IMR-90 (cell line): ENCODE measurements around the gene TMEM252. TPM values are rescaled to one million over a fixed set of nuclear protein-coding genes. Genes with fewer than 3 reads are reported as not detected.

Source experiments
- ATAC-seq: fragments of 200-7000 bp; cut with Tn5 transposase; 2 replicates; pipeline ENCODE4 v1.9.1; 2020; ENCODE audit warnings: low read depth, mild to moderate bottlenecking, moderate library complexity
- BruUV-seq: library from RNA; stranded (reverse); fragments of 400-500 nt; replicated peaks from 2 replicates; lab custom pipeline; 2021; lab: Mats Ljungman, UMichigan
- CTCF ChIA-PET: fragments of 300-600 bp; formaldehyde crosslinking; extraction: SDS; loops from one replicate; lab custom pipeline; 2021; ENCODE audit warnings: antibody characterized with exemption; lab: Yijun Ruan, JAX
- POLR2A ChIA-PET: fragments of 300-600 bp; sonication (Branson Sonifier 250); formaldehyde crosslinking; loops from one replicate; lab custom pipeline; 2022; ENCODE audit warnings: antibody characterized with exemption; ENCODE audit not compliant: unreplicated experiment; lab: Charles Lee
- DNase-seq: peaks from one replicate; pipeline ENCODE4 v3.0.0; 2013
- H2AFZ ChIP-seq: replicated peaks from 2 replicates; pipeline ENCODE3; 2013; ENCODE audit warnings: low read length, mild to moderate bottlenecking; ENCODE audit not compliant: poor library complexity
- H2AK5ac ChIP-seq: 2 replicates; pipeline ENCODE4 v1.6.1; 2013; ENCODE audit warnings: low read depth, low read length, inconsistent platforms
- H2AK9ac ChIP-seq: replicated peaks from 2 replicates; pipeline ENCODE3; 2013; ENCODE audit warnings: mild to moderate bottlenecking, low read depth, low read length, moderate library complexity; ENCODE audit not compliant: poor library complexity
- H2BK120ac ChIP-seq: 2 replicates; pipeline ENCODE4 v1.6.1; 2013; ENCODE audit warnings: low read depth, low read length, inconsistent platforms
- H2BK15ac ChIP-seq: 3 replicates; pipeline ENCODE4 v1.6.1; 2013; ENCODE audit warnings: low read depth, low read length, inconsistent platforms
- H2BK20ac ChIP-seq: 2 replicates; pipeline ENCODE4 v1.6.1; 2013; ENCODE audit warnings: low read depth, mild to moderate bottlenecking, inconsistent platforms, low read length, moderate library complexity
- H2BK5ac ChIP-seq: 2 replicates; pipeline ENCODE4 v1.6.1; 2013; ENCODE audit warnings: mild to moderate bottlenecking, low read depth, low read length, inconsistent platforms; ENCODE audit not compliant: poor library complexity, severe bottlenecking
- H3K14ac ChIP-seq: replicated peaks from 2 replicates; pipeline ENCODE4 v1.6.1; 2013; ENCODE audit warnings: low read depth, low read length, inconsistent platforms
- H3K18ac ChIP-seq: 2 replicates; pipeline ENCODE4 v1.6.1; 2013; ENCODE audit warnings: low read depth, low read length, control low read depth
- H3K23ac ChIP-seq: 2 replicates; pipeline ENCODE4 v1.6.1; 2013; ENCODE audit warnings: low read depth, low read length, inconsistent platforms
- H3K27ac ChIP-seq: 2 replicates; pipeline ENCODE4 v1.5.1; 2013; ENCODE audit warnings: mild to moderate bottlenecking, control low read depth, low read length; ENCODE audit not compliant: insufficient read depth
- H3K27me3 ChIP-seq: 2 replicates; pipeline ENCODE4 v1.6.1; 2013; ENCODE audit warnings: low read length; ENCODE audit not compliant: control insufficient read depth, insufficient read depth
- H3K36me3 ChIP-seq: 2 replicates; pipeline ENCODE4 v1.6.1; 2013; ENCODE audit warnings: low read length, mixed read lengths; ENCODE audit not compliant: control insufficient read depth, insufficient read depth
- H3K4ac ChIP-seq: 2 replicates; pipeline ENCODE4 v1.6.1; 2013; ENCODE audit warnings: low read depth, low read length, inconsistent platforms
- H3K4me1 ChIP-seq: 2 replicates; pipeline ENCODE4 v1.6.1; 2013; ENCODE audit warnings: low read length, mixed read lengths; ENCODE audit not compliant: control insufficient read depth, insufficient read depth
- H3K4me2 ChIP-seq: 2 replicates; pipeline ENCODE4 v1.6.1; 2013; ENCODE audit warnings: low read depth, mild to moderate bottlenecking, control low read depth, low read length, moderate library complexity
- H3K4me3 ChIP-seq: 2 replicates; pipeline ENCODE4 v1.5.1; 2013; ENCODE audit warnings: low read depth, mild to moderate bottlenecking, control low read depth, low read length, moderate library complexity; ENCODE audit not compliant: insufficient read depth
- H3K56ac ChIP-seq: 2 replicates; pipeline ENCODE4 v1.6.1; 2013; ENCODE audit warnings: low read length, inconsistent platforms; ENCODE audit not compliant: insufficient read depth; ENCODE audit errors: extremely low read depth
- H3K79me1 ChIP-seq, 2 experiments: 2 replicates each; pipeline ENCODE4 v1.6.1; 2013; ENCODE audit warnings: low read length in 2 of 2, inconsistent platforms in 1 of 2, low read depth in 1 of 2
- H3K9ac ChIP-seq: 2 replicates; pipeline ENCODE4 v1.6.1; 2013; ENCODE audit warnings: low read depth, low read length, control low read depth
- H3K9me1 ChIP-seq: 2 replicates; pipeline ENCODE4 v1.6.1; 2013; ENCODE audit warnings: low read length, inconsistent platforms; ENCODE audit not compliant: insufficient read depth
- H3K9me3 ChIP-seq: 2 replicates; pipeline ENCODE4 v1.6.1; 2013; ENCODE audit warnings: low read length; ENCODE audit not compliant: control insufficient read depth, insufficient read depth
- H4K20me1 ChIP-seq: 2 replicates; pipeline ENCODE4 v1.6.1; 2013; ENCODE audit warnings: low read length, inconsistent platforms; ENCODE audit not compliant: insufficient read depth
- H4K5ac ChIP-seq: 2 replicates; pipeline ENCODE4 v1.6.1; 2013; ENCODE audit warnings: mild to moderate bottlenecking, low read depth, low read length, control low read depth
- H4K8ac ChIP-seq, 2 experiments: 2 replicates each; pipeline ENCODE4 v1.6.1; 2013; ENCODE audit warnings: low read depth in 2 of 2, low read length in 2 of 2, control low read depth in 1 of 2, inconsistent platforms in 1 of 2
- H4K91ac ChIP-seq: 2 replicates; pipeline ENCODE4 v1.6.1; 2013; ENCODE audit warnings: low read depth, low read length, inconsistent platforms; ENCODE audit not compliant: insufficient read depth
- BHLHE40 ChIP-seq: fragments of 150-350 bp; IDR thresholded peaks from 2 replicates; pipeline ENCODE4 v1.6.1; 2016; ENCODE audit warnings: mild to moderate bottlenecking, low read depth, low read length
- CEBPB ChIP-seq: IDR thresholded peaks from 2 replicates; pipeline ENCODE4 v1.6.1; 2012; ENCODE audit warnings: low read depth, low read length, improper control_type of control experiment
- CHD1 ChIP-seq: IDR thresholded peaks from 2 replicates; pipeline ENCODE4 v1.6.1; 2012; ENCODE audit warnings: low read depth, low read length, improper control_type of control experiment
- CTCF ChIP-seq: conservative IDR thresholded peaks from 2 replicates; pipeline ENCODE4 v1.5.1; 2012; ENCODE audit warnings: mild to moderate bottlenecking, low read depth, low read length, improper control_type of control experiment
- MAZ ChIP-seq: IDR thresholded peaks from 2 replicates; pipeline ENCODE4 v1.6.1; 2012; ENCODE audit warnings: low read depth, mild to moderate bottlenecking, low read length, improper control_type of control experiment, moderate library complexity, borderline replicate concordance
- MXI1 ChIP-seq: IDR thresholded peaks from 2 replicates; pipeline ENCODE4 v1.6.1; 2012; ENCODE audit warnings: low read depth, mild to moderate bottlenecking, low read length, moderate library complexity, borderline replicate concordance
- NFE2L2 ChIP-seq: fragments of 150-350 bp; IDR thresholded peaks from 2 replicates; pipeline ENCODE4 v1.6.1; 2016; ENCODE audit warnings: low read depth, mild to moderate bottlenecking, low read length
- POLR2A ChIP-seq: IDR thresholded peaks from 2 replicates; pipeline ENCODE4 v1.6.1; 2012; ENCODE audit warnings: mild to moderate bottlenecking, low read depth, low read length
- RAD21 ChIP-seq: IDR thresholded peaks from 2 replicates; pipeline ENCODE4 v1.6.1; 2012; ENCODE audit warnings: low read length, improper control_type of control experiment
- RCOR1 ChIP-seq: IDR thresholded peaks from 2 replicates; pipeline ENCODE4 v1.6.1; 2012; ENCODE audit warnings: mild to moderate bottlenecking, low read length, improper control_type of control experiment; ENCODE audit not compliant: insufficient replicate concordance
- SMC3 ChIP-seq: fragments of 150-350 bp; IDR thresholded peaks from 2 replicates; pipeline ENCODE4 v1.6.1; 2016; ENCODE audit warnings: low read depth, mild to moderate bottlenecking, antibody characterized with exemption, low read length, moderate library complexity
- WGBS, 2 experiments: methylation state at CpG; one replicate each; pipeline versions ENCODE4 v1.1.5 to v1.1.7; 2013; ENCODE audit warnings: missing lambda C conversion rate in 2 of 2; ENCODE audit not compliant: insufficient read length in 1 of 2; ENCODE audit errors: extremely low coverage in 2 of 2; 5-methylcytosine and 5-hydroxymethylcytosine counted together
- dilution Hi-C: fragments of 300-500 bp; cut with HindIII; formaldehyde crosslinking; loops from one replicate; pipeline ENCODE4 v1.14.3; 2018; ENCODE audit warnings: low sequenced_read_pairs; ENCODE audit not compliant: unreplicated experiment
- in situ Hi-C: fragments of 300-500 bp; cut with MboI; formaldehyde crosslinking; loops from 3 replicates; pipeline ENCODE4 v1.14.3; 2019; ENCODE audit warnings: low sequenced_read_pairs, inconsistent platforms, mixed read lengths
- intact Hi-C: fragments of 100-400 bp; cut with micrococcal nuclease; formaldehyde crosslinking; loops from 2 replicates; pipeline ENCODE4 v1.10.0; 2022
- polyA plus RNA-seq, 3 experiments: library from polyadenylated mRNA; depleted of rRNA; stranded (reverse); fragments of >200 nt; gene quantifications; 2 replicates each; pipeline ENCODE4 v1.2.3, GENCODE V29; 2012; ENCODE audit warnings: low replicate concordance in 1 of 3
- total RNA-seq: library from RNA; depleted of rRNA; stranded (reverse); fragments of >200 nt; gene quantifications from 2 replicates; pipeline ENCODE4 v1.2.3, GENCODE V29; 2012

TMEM252 gene
- total and polyA plus RNA-seq, 2 of the 4 experiments (the other 2 are of a cell fraction), result not detected

GRCh38 chr9:68560071-68560844 lies 19.6 kb upstream of the TMEM252 start (continued):
- TF ChIP-seq CHD1 (no peak), MAZ (no peak), SMC3 (no peak)

- Histone ChIP-seq H3K9me3 (no peaks in the 10 kb centered on the region), H2BK120ac (no peak overlapping the region), H3K14ac (no peak overlapping the region), H3K27me3 (no peaks in the 10 kb centered on the region), H2AK9ac (no peak overlapping the region), H4K5ac (no peak overlapping the region), H3K23ac (no peak overlapping the region), H3K56ac (no peak overlapping the region), H2BK15ac (no peak overlapping the region), H3K36me3 (no peaks in the 10 kb centered on the region), H3K4me2 (no peak overlapping the region), H3K4me3 (no peak overlapping the region), H3K4ac (no peak overlapping the region; the same call in 1 of the 2 replicates), H2AFZ (no peak overlapping the region), H3K79me1 (no peaks in the 10 kb centered on the region), H2AK5ac (peak overlapping the region; percentile 78; the same call in 1 of the 2 replicates), H3K18ac (no peak overlapping the region), H4K91ac (no peak overlapping the region), H3K27ac (no peak overlapping the region), H3K9me1 (peaks cover 5% of the 10 kb centered on the region; the same call in 1 of the 2 replicates), H3K4me1 (peaks cover 8% of the 10 kb centered on the region; the same call in 1 of the 2 replicates), H3K9ac (no peak overlapping the region), H4K20me1 (no peaks in the 10 kb centered on the region), H2BK20ac (no peak overlapping the region), H4K8ac (no peak overlapping the region), H2BK5ac (no peak overlapping the region)
- intact Hi-C loops, result no loop called here
- ATAC-seq (no peak), DNase-seq (no peak)
- in situ Hi-C loops, result no loop called here
- BruUV-seq, result no TSS peak
- dilution Hi-C loops, result no loop called here
- TF ChIP-seq CEBPB (no peak), MXI1 (no peak), MAZ (no peak), CTCF (no peak), NFE2L2 (no peak), CHD1 (no peak), BHLHE40 (no peak), POLR2A (no peak), RCOR1 (no peak), RAD21 (no peak)
- no CpG with 5 or more reads among the region's 5 CpGs for WGBS, 2 experiments
- ChIA-PET POLR2A (no interaction called here), CTCF (no interaction called here)
These were observed 17.9 kb upstream of the TMEM252 start for GRCh38 chr9:68558545-68558944.
